K562 (cell line): ENCODE data around the gene DNAJB12. TPM values are rescaled to one million over a fixed set of nuclear protein-coding genes. Genes with fewer than 3 reads are reported as not detected.
A peak's percentile ranks its signal among the peaks of the same experiment; 100 is the strongest.
"Not testable (repeated sequence)": the region's sequence is repeated elsewhere in the genome, so short reads cannot be mapped to it uniquely, and the experiment has no call there.

ENCODE experiments used
- ATAC-seq: fragments of 200-7000 bp; cut with Tn5 transposase; 3 replicates; pipeline ENCODE4 v1.9.1; 2020; ENCODE audit warnings: moderate library complexity
- BruUV-seq: library from RNA; stranded (reverse); fragments of 400-500 nt; replicated peaks from 2 replicates; lab custom pipeline; 2021; lab: Mats Ljungman, UMichigan
- CTCF ChIA-PET: fragments of 300-600 bp; formaldehyde crosslinking; extraction: SDS; loops from one replicate; lab custom pipeline; 2021; ENCODE audit warnings: low intra/inter-chr PET ratio; lab: Yijun Ruan, JAX
- POLR2A ChIA-PET: fragments of 300-600, 350-650 bp; sonication (Branson Sonifier 250); formaldehyde crosslinking; extraction: SDS; loops from one replicate; lab custom pipeline; 2021; ENCODE audit warnings: antibody characterized with exemption, inconsistent platforms; lab: Yijun Ruan, JAX
- DNase-seq, 4 experiments: peaks; one replicate each; pipeline versions ENCODE4 v3.0.0 to v3.0.0-alpha.2; 2011 to 2018; ENCODE audit warnings: low spot score in 3 of 4, mixed read lengths in 3 of 4; ENCODE audit errors: extremely low read depth in 1 of 4
- FAIRE-seq: peaks from 2 replicates; lab custom pipeline; 2011; peaks lifted over from hg19 to GRCh38; lab: Jason Lieb, UNC
- H2AFZ ChIP-seq: 2 replicates; pipeline ENCODE4 v1.6.0; 2011; ENCODE audit warnings: low read depth, low read length, control low read depth, inconsistent platforms
- H3K27ac ChIP-seq: fragments of 200-600 bp; 3 replicates; pipeline ENCODE4 v1.8.0; 2011; ENCODE audit warnings: low read depth, mild to moderate bottlenecking, control low read depth, inconsistent platforms, low read length, moderate library complexity, mixed read lengths; ENCODE audit errors: extremely low read depth
- H3K27me3 ChIP-seq, 2 experiments: fragments of 300-600 bp in 1 of 2; 2 replicates in 1 of 2; 3 replicates in 1 of 2; pipeline versions ENCODE4 v1.6.0 to v1.8.0; 2011; ENCODE audit warnings: inconsistent platforms in 2 of 2, low read length in 2 of 2, mild to moderate bottlenecking in 1 of 2, mixed read lengths in 1 of 2, moderate library complexity in 1 of 2; ENCODE audit not compliant: control insufficient read depth in 2 of 2, insufficient read depth in 2 of 2
- H3K36me3 ChIP-seq: fragments of 300-600 bp; 3 replicates; pipeline ENCODE4 v1.8.0; 2011; ENCODE audit warnings: mild to moderate bottlenecking, low read length, inconsistent platforms; ENCODE audit not compliant: control insufficient read depth, insufficient read depth
- H3K4me1 ChIP-seq, 2 experiments: fragments of 200-600 bp in 1 of 2; replicated peaks in 1 of 2; 2 replicates in 1 of 2; 3 replicates in 1 of 2; pipeline versions ENCODE4 v1.5.1 to v1.8.0; 2011; ENCODE audit warnings: inconsistent platforms in 2 of 2, low read length in 2 of 2, mild to moderate bottlenecking in 1 of 2, mixed read lengths in 1 of 2, moderate library complexity in 1 of 2; ENCODE audit not compliant: control insufficient read depth in 2 of 2, insufficient read depth in 2 of 2
- H3K4me2 ChIP-seq: 2 replicates; pipeline ENCODE4 v1.6.1; 2011; ENCODE audit warnings: low read length, control low read depth, inconsistent platforms, mixed read lengths; ENCODE audit not compliant: insufficient read depth
- H3K4me3 ChIP-seq: fragments of 200-600 bp; sonication (generic), shearing (Covaris generic); 2 replicates; pipeline ENCODE4 v1.5.1; 2016; ENCODE audit warnings: control low read depth, inconsistent platforms
- H3K79me2 ChIP-seq: fragments of 200-600 bp; 3 replicates; pipeline ENCODE4 v1.8.0; 2011; ENCODE audit warnings: low read length, inconsistent platforms; ENCODE audit not compliant: control insufficient read depth, insufficient read depth
- H3K9ac ChIP-seq, 2 experiments: 2 replicates each; pipeline versions ENCODE4 v1.6.0 to v1.6.1; 2011; ENCODE audit warnings: low read depth in 2 of 2, low read length in 2 of 2, control low read depth in 1 of 2, inconsistent platforms in 1 of 2, mild to moderate bottlenecking in 1 of 2, mixed read lengths in 1 of 2; ENCODE audit not compliant: insufficient read depth in 1 of 2
- H3K9me1 ChIP-seq: one replicate; pipeline ENCODE4 v1.6.0; 2011; ENCODE audit warnings: inconsistent platforms, mild to moderate bottlenecking, low read length, moderate library complexity; ENCODE audit not compliant: control insufficient read depth, insufficient read depth
- H3K9me3 ChIP-seq: replicated peaks from 2 replicates; pipeline ENCODE4 v1.5.1; 2011; ENCODE audit warnings: low read depth, low read length, inconsistent platforms; ENCODE audit not compliant: control insufficient read depth, insufficient read depth
- H4K20me1 ChIP-seq: replicated peaks from 2 replicates; pipeline ENCODE4 v1.6.1; 2011; ENCODE audit warnings: low read length, inconsistent platforms, mixed read lengths; ENCODE audit not compliant: control insufficient read depth, insufficient read depth
- PTTG1 ChIP-seq: fragments of 450-650 bp; IDR thresholded peaks from 2 replicates; pipeline ENCODE4 v1.6.1; 2016; ENCODE audit warnings: low read depth, mild to moderate bottlenecking, missing genetic modification characterization, missing compliant biosample characterization
- RBFOX2 ChIP-seq: fragments of 200-400 bp; formaldehyde crosslinking; IDR thresholded peaks from 2 replicates; pipeline ENCODE4 v1.6.1; 2017; ENCODE audit warnings: low read depth, mild to moderate bottlenecking, low read length, moderate library complexity
- ZNF121 ChIP-seq: sonication (generic); formaldehyde crosslinking; conservative IDR thresholded peaks from 2 replicates; pipeline ENCODE4 v1.8.0; 2022; ENCODE audit warnings: missing genetic modification reagents
- WGBS: fragments of 100-300 bp; shearing (Covaris generic); methylation state at CpG from one replicate; pipeline ENCODE4 v1.1.6; 2016; ENCODE audit warnings: low coverage, mixed read lengths; ENCODE audit not compliant: insufficient coverage; ENCODE audit errors: missing lambda C conversion rate; 5-methylcytosine and 5-hydroxymethylcytosine counted together
- in situ Hi-C: fragments of 300-500 bp; cut with MboI; formaldehyde crosslinking; loops from 4 replicates; pipeline ENCODE4 v1.15.0; 2018; ENCODE audit warnings: inconsistent platforms, mixed read lengths
- intact Hi-C: fragments of 100-400 bp; cut with micrococcal nuclease; formaldehyde crosslinking; loops from 2 replicates; pipeline ENCODE4 v1.14.2; 2022
- polyA plus RNA-seq, 8 experiments: library from polyadenylated mRNA; depleted of rRNA in 4 of 8; stranded (reverse) in 5 of 8; unstranded in 3 of 8; fragments of >200 nt; fragmentation: Nextera tagmentation in 2 of 8; fragmentation: Illumina TruSeq in 1 of 8; extraction: Ambion mirVana in 2 of 8; extraction: Trizol in 1 of 8; gene quantifications; 2 replicates each; pipeline versions ENCODE4 v1.2.1 to v1.2.3, GENCODE V29; 2011 to 2014; ENCODE audit warnings: inconsistent platforms in 1 of 8, missing spikeins in 1 of 8
- total RNA-seq, 7 experiments: library from RNA; depleted of rRNA in 6 of 7; stranded (reverse); fragments of >200 nt in 6 of 7; fragmentation: Illumina TruSeq in 2 of 7; extraction: Trizol in 2 of 7; gene quantifications; 2 replicates each; pipeline versions ENCODE4 v1.2.1 to v1.2.3, GENCODE V29; 2011 to 2021; ENCODE audit warnings: low replicate concordance in 1 of 7
- TF ChIP-seq, protein P1 (sequence below): fragments of 450-650 bp; IDR thresholded peaks from 2 replicates; pipeline ENCODE4 v1.6.1; 2016; ENCODE audit warnings: mild to moderate bottlenecking

The DNAJB12 gene
- total and polyA plus RNA-seq, 9 of the 15 experiments (the other 6 are each of a cell fraction or from before 2014, with no cell fraction given), result 3.5 to 31.5 (median 20.3) TPM

GRCh38 chr10:72346117-72346516 is 8.6 kb downstream of the DNAJB12 start:
- BruUV-seq, FAIRE-seq: not testable (repeated sequence)

GRCh38 chr10:72344932-72345331 is 9.8 kb downstream of the DNAJB12 start:
- H3K9me1 ChIP-seq, result no peaks in the 10 kb centered on the region
- FAIRE-seq (no peak), DNase-seq (no peak), ATAC-seq (no peak)
- peak overlapping the region in 1 of 2 experiments; percentile 14; a peak in 2 of 4 replicates for H3K9ac ChIP-seq
- 93% methylated on average over 11 of the region's 11 CpGs for WGBS
- in situ Hi-C loops (loop anchor here (25.0 kb wide), 1 partner anchor 1033 kb away; the partner anchor contains the start of gene SLC29A3), intact Hi-C loops (no loop called here)
- TF ChIP-seq RBFOX2, result 0 out of 2 replicates have a peak, but pooled peaks have one; percentile 18
- TF ChIP-seq PTTG1 (tag), result no peak
- TF ChIP-seq, protein P1, sequence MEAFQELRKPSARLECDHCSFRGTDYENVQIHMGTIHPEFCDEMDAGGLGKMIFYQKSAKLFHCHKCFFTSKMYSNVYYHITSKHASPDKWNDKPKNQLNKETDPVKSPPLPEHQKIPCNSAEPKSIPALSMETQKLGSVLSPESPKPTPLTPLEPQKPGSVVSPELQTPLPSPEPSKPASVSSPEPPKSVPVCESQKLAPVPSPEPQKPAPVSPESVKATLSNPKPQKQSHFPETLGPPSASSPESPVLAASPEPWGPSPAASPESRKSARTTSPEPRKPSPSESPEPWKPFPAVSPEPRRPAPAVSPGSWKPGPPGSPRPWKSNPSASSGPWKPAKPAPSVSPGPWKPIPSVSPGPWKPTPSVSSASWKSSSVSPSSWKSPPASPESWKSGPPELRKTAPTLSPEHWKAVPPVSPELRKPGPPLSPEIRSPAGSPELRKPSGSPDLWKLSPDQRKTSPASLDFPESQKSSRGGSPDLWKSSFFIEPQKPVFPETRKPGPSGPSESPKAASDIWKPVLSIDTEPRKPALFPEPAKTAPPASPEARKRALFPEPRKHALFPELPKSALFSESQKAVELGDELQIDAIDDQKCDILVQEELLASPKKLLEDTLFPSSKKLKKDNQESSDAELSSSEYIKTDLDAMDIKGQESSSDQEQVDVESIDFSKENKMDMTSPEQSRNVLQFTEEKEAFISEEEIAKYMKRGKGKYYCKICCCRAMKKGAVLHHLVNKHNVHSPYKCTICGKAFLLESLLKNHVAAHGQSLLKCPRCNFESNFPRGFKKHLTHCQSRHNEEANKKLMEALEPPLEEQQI, result no peak
- no peaks in the 10 kb centered on the region for H3K27me3 ChIP-seq
- ChIA-PET POLR2A (interaction anchor here (0.7 to 5.9 kb wide), 4 partner anchors 8 to 194 kb away, joined by 3 to 57 read pairs (median 4); partner anchors contain the start of gene DNAJB12), CTCF (interaction anchor here (1.0 kb wide), 1 partner anchor 530 kb away, joined by 5 read pairs; no protein-coding TSS in a partner anchor)
- peaks cover 0 to 13% of the 10 kb centered on the region in 2 experiments; a peak in 2 of 5 replicates for H3K4me1 ChIP-seq
- peaks cover 64% of the 10 kb centered on the region; the same call in 2 of the 3 replicates for H3K36me3 ChIP-seq
- no peak overlapping the region for H2AFZ ChIP-seq
- no peak overlapping the region for H3K4me2 ChIP-seq
- H3K4me3 ChIP-seq, result no peak overlapping the region
- H3K79me2 ChIP-seq, result peaks cover 9% of the 10 kb centered on the region
- no peaks in the 10 kb centered on the region for H3K9me3 ChIP-seq
- no peaks in the 10 kb centered on the region; the same call in 1 of the 2 replicates for H4K20me1 ChIP-seq
- H3K27ac ChIP-seq, result no peak overlapping the region
- no TSS peak for BruUV-seq

More at GRCh38 chr10:72346117-72346516, 8.6 kb downstream of the DNAJB12 start:
- ATAC-seq, H3K27ac ChIP-seq, H3K4me3 ChIP-seq, H3K9me3 ChIP-seq, H4K20me1 ChIP-seq, H2AFZ ChIP-seq, H3K4me2 ChIP-seq, intact Hi-C loops, H3K9ac ChIP-seq, H3K4me1 ChIP-seq, DNase-seq, H3K27me3 ChIP-seq, H3K9me1 ChIP-seq: not testable (repeated sequence)
- whole genome bisulfite sequencing, result 96% methylated on average over 7 of the region's 7 CpGs
- Histone ChIP-seq H3K79me2 (peaks cover 13% of the 10 kb centered on the region), H3K36me3 (peaks cover 64% of the 10 kb centered on the region; the same call in 2 of the 3 replicates)
- in situ Hi-C loops, result loop anchor here (25.0 kb wide), 1 partner anchor 1034 kb away; the partner anchor contains the start of gene SLC29A3
- ChIA-PET POLR2A (interaction anchor here (5.9 kb wide), 1 partner anchor 6 kb away, joined by 57 read pairs; the partner anchor contains the start of gene DNAJB12), CTCF (interaction anchor here (1.0 kb wide), 1 partner anchor 529 kb away, joined by 5 read pairs; no protein-coding TSS in a partner anchor)
- TF ChIP-seq ZNF121, result peak; percentile 60
